Measurements from ENCODE around the gene NFIC. TPM values are rescaled to one million over a fixed set of nuclear protein-coding genes. Genes with fewer than 3 reads are reported as not detected.

Gene NFIC
- total RNA-seq, 6 experiments from 2014 or later = 94.6 to 168 (median 120) TPM

DNA sequence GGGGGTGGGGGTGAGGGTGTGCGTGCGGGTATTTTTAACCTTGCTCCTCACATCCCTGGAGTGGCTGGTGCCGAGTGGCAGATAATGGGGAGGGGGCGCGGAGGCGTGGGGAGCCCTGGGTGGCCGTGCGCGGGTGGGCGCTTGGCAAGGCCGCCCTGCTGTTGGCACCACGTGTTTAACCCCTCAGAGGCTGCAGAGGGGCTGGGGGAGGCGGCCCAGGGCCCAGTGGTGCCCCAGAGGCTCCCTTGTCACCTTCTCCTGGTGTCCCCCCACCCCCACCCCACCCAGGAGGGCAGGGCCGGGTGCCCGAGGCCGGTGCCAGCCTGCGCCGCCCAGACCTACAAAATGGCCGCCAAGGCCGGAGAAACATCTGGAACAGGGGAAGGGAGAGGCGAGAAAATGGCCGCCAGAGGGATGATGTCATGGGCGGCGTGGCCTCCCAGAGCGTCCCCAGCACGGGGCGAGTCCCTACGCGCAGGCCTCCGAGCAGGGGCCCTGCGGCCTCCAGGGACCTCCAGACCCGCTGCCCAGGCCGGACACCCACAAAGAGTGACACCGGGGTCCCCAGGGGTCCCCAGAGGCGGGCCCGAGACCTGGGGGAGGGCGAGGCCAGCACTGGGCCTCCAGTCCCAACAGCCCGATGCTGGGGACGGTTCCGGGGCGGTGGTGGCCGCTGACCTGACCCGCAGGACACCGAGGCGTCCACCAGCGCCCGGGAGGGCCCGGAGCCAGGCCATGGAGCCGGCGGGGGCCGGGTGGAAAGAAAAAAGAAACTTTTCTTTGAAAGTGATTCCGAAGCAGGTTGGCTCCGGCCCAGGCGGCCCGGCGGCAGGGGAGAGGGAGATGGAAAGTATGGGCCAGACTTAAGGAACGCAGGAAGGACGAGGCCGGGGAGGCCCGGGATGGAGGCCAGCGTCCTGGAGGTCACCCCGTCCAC lies 38.2 kb downstream of the NFIC start:
- 14% methylated on average over 37 of the region's 62 CpGs for WGBS (ENCODE audit: insufficient coverage, low coverage, low lambda C conversion rate, missing lambda C conversion rate)
- H3K4me3 ChIP-seq = peak overlapping the region; percentile 21 to 54 (median 47)

DNA sequence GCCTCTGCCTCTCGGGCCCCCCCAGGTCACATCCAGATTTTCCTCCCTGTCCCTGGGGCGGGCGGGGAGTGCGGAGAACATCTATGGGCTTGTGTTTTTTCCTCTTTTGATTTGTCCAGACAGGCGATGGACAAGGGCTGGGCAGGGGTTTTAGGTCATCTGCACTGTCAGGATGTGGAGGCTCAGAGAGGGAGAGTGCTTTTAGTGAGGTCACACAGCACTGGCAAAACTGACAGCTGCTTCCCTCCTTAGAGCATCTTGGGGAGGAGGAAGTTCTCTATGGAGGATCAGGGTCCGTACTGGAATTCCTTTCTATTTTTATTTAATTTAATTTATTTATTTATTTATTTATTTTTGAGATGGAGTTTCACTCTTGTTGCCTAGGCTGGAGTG lies 38.9 kb downstream of the NFIC start:
- H3K4me3 ChIP-seq = peak overlapping the region in 2 of 3 donors; percentile 47 to 54
- DNase-seq = no peak

More for the DNA sequence above, 38.2 kb downstream of the NFIC start:
- TF ChIP-seq POLR2A (IDR thresholded peaks at IDR 0.05) = peak; percentile 68
- TF ChIP-seq, protein P1, sequence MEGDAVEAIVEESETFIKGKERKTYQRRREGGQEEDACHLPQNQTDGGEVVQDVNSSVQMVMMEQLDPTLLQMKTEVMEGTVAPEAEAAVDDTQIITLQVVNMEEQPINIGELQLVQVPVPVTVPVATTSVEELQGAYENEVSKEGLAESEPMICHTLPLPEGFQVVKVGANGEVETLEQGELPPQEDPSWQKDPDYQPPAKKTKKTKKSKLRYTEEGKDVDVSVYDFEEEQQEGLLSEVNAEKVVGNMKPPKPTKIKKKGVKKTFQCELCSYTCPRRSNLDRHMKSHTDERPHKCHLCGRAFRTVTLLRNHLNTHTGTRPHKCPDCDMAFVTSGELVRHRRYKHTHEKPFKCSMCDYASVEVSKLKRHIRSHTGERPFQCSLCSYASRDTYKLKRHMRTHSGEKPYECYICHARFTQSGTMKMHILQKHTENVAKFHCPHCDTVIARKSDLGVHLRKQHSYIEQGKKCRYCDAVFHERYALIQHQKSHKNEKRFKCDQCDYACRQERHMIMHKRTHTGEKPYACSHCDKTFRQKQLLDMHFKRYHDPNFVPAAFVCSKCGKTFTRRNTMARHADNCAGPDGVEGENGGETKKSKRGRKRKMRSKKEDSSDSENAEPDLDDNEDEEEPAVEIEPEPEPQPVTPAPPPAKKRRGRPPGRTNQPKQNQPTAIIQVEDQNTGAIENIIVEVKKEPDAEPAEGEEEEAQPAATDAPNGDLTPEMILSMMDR (IDR thresholded peaks at IDR 0.05) = no peak
- Histone ChIP-seq H3K27ac (peak overlapping the region; percentile 99 to 100 (median 99)), H3K36me3 (peaks cover 0 to 3% (median 0%) of the 10 kb centered on the region in 4 donors), H3K9me3 (no peaks in the 10 kb centered on the region), H3K27me3 (no peaks in the 10 kb centered on the region), H3K4me1 (peaks cover 0 to 87% (median 26%) of the 10 kb centered on the region in 4 donors)
- ATAC-seq (peak; percentile 47 to 60 (median 50)), DNase-seq (peak; percentile 83 to 91 (median 89))
- intact Hi-C loops (cut with DNase I) = loop anchor here in 1 of 2 donors (5.0 kb wide), 1 partner anchor 37 kb away; the partner anchor contains the start of gene NFIC

DNA sequence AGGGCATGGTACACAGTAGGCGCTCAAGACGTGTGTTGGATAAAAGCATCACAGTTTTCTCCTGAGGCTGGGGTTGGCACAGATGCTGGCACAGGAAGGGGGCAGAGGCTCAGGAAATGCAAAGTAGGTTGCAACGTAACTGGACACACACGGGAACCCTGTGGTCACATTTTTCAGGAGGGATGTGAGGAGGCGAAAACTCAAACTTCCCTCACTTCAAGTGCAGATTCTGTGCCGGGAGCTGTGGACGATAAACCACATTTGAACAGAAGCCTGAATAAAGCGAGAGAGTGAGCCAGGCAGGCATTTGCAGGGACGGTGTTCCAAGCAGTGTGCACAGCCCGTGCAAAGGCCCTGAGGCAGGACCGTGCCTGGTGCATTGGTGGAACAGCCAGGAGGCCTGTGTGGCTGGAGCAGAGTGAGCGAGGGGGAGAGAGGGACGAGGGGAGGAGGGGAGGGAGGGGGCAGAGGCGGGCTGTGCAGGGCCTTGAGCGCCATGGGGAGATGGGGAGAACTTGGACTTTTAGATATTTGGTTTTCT lies 40.3 kb downstream of the NFIC start:
- H3K4me1 ChIP-seq = peaks cover 0 to 86% (median 25%) of the 10 kb centered on the region in 4 donors
- DNase-seq = no peak
- H3K4me3 ChIP-seq = no peak overlapping the region
- H3K9me3 ChIP-seq = no peaks in the 10 kb centered on the region
- intact Hi-C loops (cut with DNase I) = no loop called here
- 50% methylated on average over 15 of the region's 15 CpGs for WGBS (ENCODE audit: insufficient coverage, low coverage, low lambda C conversion rate, missing lambda C conversion rate)
- H3K27me3 ChIP-seq = no peaks in the 10 kb centered on the region
- TF ChIP-seq, protein P1 (IDR thresholded peaks at IDR 0.05) = no peak
- TF ChIP-seq POLR2A (IDR thresholded peaks at IDR 0.05) = peak; percentile 35
- H3K27ac ChIP-seq = peak overlapping the region in 2 of 3 donors; percentile 99 to 100
- peaks cover 0 to 3% (median 0%) of the 10 kb centered on the region in 4 donors for H3K36me3 ChIP-seq
- no peak for ATAC-seq

More for the DNA sequence above, 38.9 kb downstream of the NFIC start:
- ATAC-seq = no peak
- Histone ChIP-seq H3K27me3 (no peaks in the 10 kb centered on the region), H3K4me1 (peaks cover 0 to 88% (median 26%) of the 10 kb centered on the region in 4 donors), H3K36me3 (peaks cover 0 to 3% (median 0%) of the 10 kb centered on the region in 4 donors), H3K9me3 (no peaks in the 10 kb centered on the region), H3K27ac (peak overlapping the region; percentile 99 to 100 (median 99))
- intact Hi-C loops (cut with DNase I) = no loop called here
- TF ChIP-seq, protein P1 (IDR thresholded peaks at IDR 0.05) = no peak
- no peak for TF ChIP-seq POLR2A (IDR thresholded peaks at IDR 0.05)
- WGBS (ENCODE audit: insufficient coverage, low coverage, low lambda C conversion rate, missing lambda C conversion rate) = 31% methylated on average over 3 of the region's 6 CpGs

DNA sequence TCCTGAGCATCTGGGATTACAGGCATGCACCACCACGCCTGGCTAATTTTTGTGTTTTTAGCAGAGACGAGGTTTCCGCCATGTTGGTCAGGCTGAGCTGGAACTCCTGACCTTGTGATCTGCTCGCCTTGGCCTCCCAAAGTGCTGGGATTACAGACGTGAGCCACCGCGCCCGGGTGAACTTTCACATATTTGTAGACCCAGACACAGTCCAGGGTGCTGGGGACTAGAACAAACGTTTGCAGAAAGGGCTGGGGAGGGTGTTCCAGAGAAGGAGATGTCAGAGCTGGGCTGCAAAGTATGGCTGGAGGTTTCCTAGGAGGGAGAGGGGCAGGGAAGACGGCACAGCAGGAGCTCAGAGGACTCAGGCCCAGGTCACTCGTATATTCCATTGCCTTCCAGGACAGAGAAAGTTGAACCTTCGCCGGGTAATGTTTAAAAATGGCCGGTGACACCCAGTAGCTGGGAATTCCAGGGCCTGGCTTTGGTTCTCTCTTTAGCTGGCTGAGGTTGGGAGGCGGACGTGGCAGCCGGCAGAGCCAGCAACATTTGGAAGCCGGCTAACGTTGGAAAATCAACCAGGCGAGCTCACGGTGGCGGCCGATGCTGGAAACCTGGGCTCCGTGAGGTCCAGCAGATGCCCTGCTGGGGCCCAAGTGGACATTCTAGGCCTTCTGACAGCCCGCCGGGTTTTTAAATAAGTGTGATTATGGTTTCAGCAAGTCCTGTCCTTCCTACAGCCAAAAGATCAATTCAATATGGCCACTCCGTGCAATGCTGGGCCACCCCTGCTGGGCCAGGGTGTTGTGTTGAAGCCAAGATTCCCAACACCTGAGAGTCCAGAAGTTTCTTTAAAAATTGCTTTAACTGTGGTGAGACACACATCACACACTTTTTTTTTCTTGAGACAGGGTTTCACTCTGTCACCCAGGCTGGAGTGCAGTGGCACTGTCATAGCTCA lies 41.5 kb downstream of the NFIC start:
- 19% methylated on average over 7 of the region's 27 CpGs for WGBS (ENCODE audit: insufficient coverage, low coverage, low lambda C conversion rate, missing lambda C conversion rate)

More for the DNA sequence above, 41.5 kb downstream of the NFIC start:
- peak overlapping the region; percentile 42 to 66 (median 59) for H3K4me3 ChIP-seq
- H3K27ac ChIP-seq = peak overlapping the region; percentile 88 to 100 (median 99)
- ATAC-seq = peak in 2 of 4 donors; percentile 0
- H3K4me1 ChIP-seq = peaks cover 0 to 86% (median 28%) of the 10 kb centered on the region in 4 donors
- H3K27me3 ChIP-seq = no peaks in the 10 kb centered on the region
- TF ChIP-seq POLR2A (IDR thresholded peaks at IDR 0.05) = peak; percentile 56
- TF ChIP-seq, protein P1 (IDR thresholded peaks at IDR 0.05) = no peak
- H3K9me3 ChIP-seq = no peaks in the 10 kb centered on the region
- H3K36me3 ChIP-seq = peaks cover 0 to 3% (median 0%) of the 10 kb centered on the region in 4 donors
- intact Hi-C loops (cut with DNase I) = no loop called here
- peak in 1 of 3 donors; percentile 67 for DNase-seq

Measured in right lobe of liver (tissue), 6 donors.